Hematopoietic multipotent progenitor cell (in vitro differentiated cells): Measurements from ENCODE around the gene ZNF506. TPM values are rescaled to one million over a fixed set of nuclear protein-coding genes. Genes with fewer than 3 reads are reported as not detected.
"Not testable (repeated sequence)": the region's sequence is repeated elsewhere in the genome, so short reads cannot be mapped to it uniquely, and the experiment has no call there.

Experiments
- DNase-seq, 3 donors: peaks; one replicate each; pipeline ENCODE4 v3.0.0-alpha.2; 2011 to 2015; ENCODE audit warnings: low read depth in 2 of 3, low spot score in 2 of 3
- total RNA-seq: library from RNA; depleted of rRNA; stranded (reverse); fragments of >200 nt; gene quantifications from one replicate; pipeline ENCODE4 v1.2.3, GENCODE V29; 2012

The ZNF506 gene
- total RNA-seq, result 19.4 TPM

GRCh38 chr19:19821366-19821951, at the start of gene ZNF506:
TSS of gene ZNF506 (minus strand) at chr19:19821750. CDS start at chr19:19821603, 147 bp downstream.
- peak; percentile 90 to 99 (median 98) for DNase-seq

GRCh38 chr19:19870086-19870485, 48.5 kb upstream of the ZNF506 start:
- DNase-seq, result not testable (repeated sequence)

GRCh38 chr19:19866611-19867248, 45.2 kb upstream of the ZNF506 start:
- DNase-seq, result peak; percentile 24 to 78 (median 51)

GRCh38 chr19:19865750-19866610, 44.4 kb upstream of the ZNF506 start, which contains the start of gene ZNF253:
TSS of gene ZNF253 (plus strand) at chr19:19865882. CDS start at chr19:19865997, 115 bp downstream.
- peak; percentile 74 to 99 (median 95) for DNase-seq

- peak; percentile 3 to 60 (median 37) for DNase-seq
These were observed 39.3 kb upstream of the ZNF506 start for GRCh38 chr19:19860756-19861390.

- no peak for DNase-seq
These were observed 37.2 kb upstream of the ZNF506 start for GRCh38 chr19:19858751-19859150.

- DNase-seq, result not testable (repeated sequence)
These were observed 30.2 kb upstream of the ZNF506 start for GRCh38 chr19:19851740-19852139.

GRCh38 chr19:19849056-19849455, 27.5 kb upstream of the ZNF506 start:
- DNase-seq, result no peak

- DNase-seq, result no peak
These were observed 26.2 kb upstream of the ZNF506 start for GRCh38 chr19:19847781-19848180.

GRCh38 chr19:19835560-19836038, 14.0 kb upstream of the ZNF506 start:
- no peak for DNase-seq

- no peak for DNase-seq
These were observed 5.3 kb upstream of the ZNF506 start for GRCh38 chr19:19826875-19827274.

- no peak for DNase-seq
These were observed 2.4 kb upstream of the ZNF506 start for GRCh38 chr19:19823916-19824315.

GRCh38 chr19:19821976-19822375, 426 bp upstream of the ZNF506 start:
- peak in 2 of 3 donors; percentile 3 to 5 for DNase-seq

GRCh38 chr19:19820774-19821320, 703 bp downstream of the ZNF506 start:
- DNase-seq, result peak in 2 of 3 donors; percentile 3 to 31

GRCh38 chr19:19817357-19817756, 4.2 kb downstream of the ZNF506 start:
- DNase-seq, result peak in 1 of 3 donors; percentile 31

- DNase-seq, result no peak
These were observed 4.9 kb downstream of the ZNF506 start for GRCh38 chr19:19816679-19817078.

- not testable (repeated sequence) for DNase-seq
These were observed 9.6 kb downstream of the ZNF506 start for GRCh38 chr19:19811999-19812398.

- DNase-seq, result no peak
These were observed 16.1 kb downstream of the ZNF506 start for GRCh38 chr19:19805480-19805879.

GRCh38 chr19:19788015-19788414, 33.5 kb downstream of the ZNF506 start:
- DNase-seq, result no peak

GRCh38 chr19:19785476-19785875, 36.1 kb downstream of the ZNF506 start:
- not testable (repeated sequence) for DNase-seq
